ENCODE results near the gene SPIN1.
A peak's percentile ranks its signal among the peaks of the same experiment; 100 is the strongest.

SPIN1 gene

GRCh38 chr9:88436379-88436778 lies 48.1 kb downstream of the SPIN1 start:
- DNase-seq (ENCODE audit: low spot score): no peak

- DNase-seq (ENCODE audit: low spot score): no peak
Observed at GRCh38 chr9:88437210-88438146, 49.2 kb downstream of the SPIN1 start.

GRCh38 chr9:88438811-88439210 lies 50.6 kb downstream of the SPIN1 start:
- no peak for DNase-seq (ENCODE audit: low spot score)

GRCh38 chr9:88441301-88442007 lies 53.2 kb downstream of the SPIN1 start:
- no peak for DNase-seq (ENCODE audit: low spot score)

- no peak for DNase-seq (ENCODE audit: low spot score)
Observed at GRCh38 chr9:88443480-88444113, 55.4 kb downstream of the SPIN1 start.

GRCh38 chr9:88446728-88447127 lies 58.5 kb downstream of the SPIN1 start:
- no peak for DNase-seq (ENCODE audit: low spot score)

- DNase-seq (ENCODE audit: low spot score): no peak
Observed at GRCh38 chr9:88447431-88447830, 59.2 kb downstream of the SPIN1 start.

GRCh38 chr9:88451160-88451559 lies 62.9 kb downstream of the SPIN1 start:
- DNase-seq (ENCODE audit: low spot score): no peak

- DNase-seq (ENCODE audit: low spot score): no peak
Observed at GRCh38 chr9:88458716-88459465, 70.6 kb downstream of the SPIN1 start.

GRCh38 chr9:88460587-88461332 lies 72.5 kb downstream of the SPIN1 start:
- DNase-seq (ENCODE audit: low spot score): no peak

- no peak for DNase-seq (ENCODE audit: low spot score)
Observed at GRCh38 chr9:88462191-88462590, 73.9 kb downstream of the SPIN1 start.

GRCh38 chr9:88464851-88465250 lies 76.6 kb downstream of the SPIN1 start:
- DNase-seq (ENCODE audit: low spot score): no peak

- no peak for DNase-seq (ENCODE audit: low spot score)
Observed at GRCh38 chr9:88468226-88468625, 80.0 kb downstream of the SPIN1 start.

GRCh38 chr9:88476491-88477271 lies 88.4 kb downstream of the SPIN1 start:
- DNase-seq (ENCODE audit: low spot score): peak; percentile 6

GRCh38 chr9:88477300-88477751 lies 89.1 kb downstream of the SPIN1 start:
- DNase-seq (ENCODE audit: low spot score): peak; percentile 66

GRCh38 chr9:88478246-88478645 lies 90.0 kb downstream of the SPIN1 start:
- DNase-seq (ENCODE audit: low spot score): no peak

GRCh38 chr9:88481933-88482332 lies 93.7 kb downstream of the SPIN1 start:
- DNase-seq (ENCODE audit: low spot score): no peak

- DNase-seq (ENCODE audit: low spot score): no peak
Observed at GRCh38 chr9:88488166-88488565, 99.9 kb downstream of the SPIN1 start.

GRCh38 chr9:88494983-88495721 lies 106.9 kb downstream of the SPIN1 start:
- no peak for DNase-seq (ENCODE audit: low spot score)

- no peak for DNase-seq (ENCODE audit: low spot score)
Observed at GRCh38 chr9:88497224-88497623, 109.0 kb downstream of the SPIN1 start.

Data from hepatic stellate cell (primary cell).